GM18870 (cell line): ENCODE measurements around the gene ZNF181.
"Not testable (repeated sequence)": the region's sequence is repeated elsewhere in the genome, so short reads cannot be mapped to it uniquely, and the experiment has no call there.

ENCODE experiments used
- ATAC-seq: cut with Tn5 transposase; IDR thresholded peaks from one replicate; pipeline ENCODE4 v1.9.1; 2021; ENCODE audit warnings: moderate library complexity; ENCODE audit not compliant: unreplicated experiment

The ZNF181 gene

GRCh38 chr19:34733746-34734536 lies at the start of gene ZNF181:
Gene ZNF181, plus strand, starts transcription at chr19:34734243. Its CDS starts 795 bp downstream, at chr19:34735038.
- ATAC-seq, result peak; percentile 63

- ATAC-seq, result not testable (repeated sequence)
Measured at GRCh38 chr19:34685266-34685665, 48.8 kb upstream of the ZNF181 start.

DNA sequence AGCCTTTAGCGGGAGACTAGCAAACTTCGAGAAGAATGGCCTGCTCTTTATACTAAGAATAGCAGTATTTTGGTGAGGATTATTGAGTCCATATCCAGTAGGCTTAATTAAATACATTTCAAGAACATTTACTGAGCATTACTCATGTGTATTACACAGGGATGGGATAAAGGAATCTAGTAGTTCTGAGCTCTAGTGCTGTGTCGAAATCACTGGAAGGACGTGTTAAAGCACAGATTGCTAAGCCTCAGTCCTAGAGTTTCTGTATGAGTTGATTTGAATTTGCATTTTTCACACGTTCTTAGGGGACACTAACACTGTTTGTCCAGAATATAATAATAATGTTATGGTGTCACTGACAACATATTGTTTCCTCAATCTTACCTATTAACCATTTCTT lies 47.6 kb upstream of the ZNF181 start:
- no peak for ATAC-seq

DNA sequence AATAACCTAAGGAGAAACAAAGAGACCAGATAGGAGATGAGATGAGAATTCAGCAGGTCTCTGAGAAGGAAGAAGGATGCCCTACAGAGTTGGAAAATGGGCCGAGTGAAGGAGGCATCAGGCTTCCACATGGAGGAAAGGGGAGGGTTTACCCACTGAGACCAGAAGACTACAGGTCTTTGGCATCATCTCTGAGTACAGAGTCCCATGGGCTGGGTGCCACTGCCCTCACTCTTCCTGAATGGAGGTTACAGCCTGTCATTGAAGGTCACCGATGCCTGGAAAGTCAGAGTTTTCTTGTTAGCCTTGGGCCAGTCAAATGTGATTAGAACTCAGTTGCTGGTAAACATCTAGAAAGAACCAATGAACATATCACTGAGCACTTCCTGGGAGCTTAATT lies 46.7 kb upstream of the ZNF181 start:
- no peak for ATAC-seq

DNA sequence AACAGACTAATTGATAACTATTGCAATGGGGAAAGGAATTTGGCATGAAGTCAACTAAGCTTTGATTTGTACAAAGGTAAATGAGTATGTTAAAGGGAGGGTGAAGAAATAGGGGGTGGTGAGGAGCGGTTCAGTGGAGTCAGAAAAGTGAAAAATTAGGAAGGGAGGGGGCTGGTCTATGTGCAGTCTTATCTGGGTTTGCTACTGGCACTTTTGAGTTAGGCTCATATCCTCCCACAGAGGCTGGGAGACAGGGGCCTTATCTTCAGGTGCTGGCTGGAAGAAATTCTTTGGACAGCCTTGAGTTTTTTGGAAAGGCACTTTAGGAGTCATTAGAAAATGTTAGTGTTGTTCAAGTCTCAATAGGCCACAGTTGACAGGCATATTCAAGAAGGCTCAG lies 45.5 kb upstream of the ZNF181 start:
- no peak for ATAC-seq

GRCh38 chr19:34690372-34690771 lies 43.7 kb upstream of the ZNF181 start:
- ATAC-seq, result no peak

DNA sequence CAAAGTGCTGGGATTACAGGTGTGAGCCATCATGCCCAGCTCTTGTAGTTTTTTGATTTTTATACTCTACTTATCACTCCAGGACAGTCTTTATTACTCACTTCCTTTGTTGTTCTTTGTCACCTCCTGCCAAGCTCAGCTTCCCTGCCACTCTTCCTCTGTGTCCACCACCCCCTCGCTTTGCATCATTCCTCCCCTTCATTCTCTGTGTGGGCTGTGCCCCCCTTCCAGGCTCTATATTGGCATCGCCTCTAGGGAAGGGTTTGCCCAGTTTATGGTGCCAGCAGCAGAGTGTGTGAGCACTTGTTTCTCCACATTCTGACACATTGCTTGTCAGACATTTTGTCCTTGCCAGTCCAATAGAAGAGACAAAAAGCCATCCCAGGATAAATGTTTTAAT lies 41.5 kb upstream of the ZNF181 start:
- ATAC-seq, result no peak

- ATAC-seq, result no peak
Measured at GRCh38 chr19:34707661-34708060, 26.4 kb upstream of the ZNF181 start.

DNA sequence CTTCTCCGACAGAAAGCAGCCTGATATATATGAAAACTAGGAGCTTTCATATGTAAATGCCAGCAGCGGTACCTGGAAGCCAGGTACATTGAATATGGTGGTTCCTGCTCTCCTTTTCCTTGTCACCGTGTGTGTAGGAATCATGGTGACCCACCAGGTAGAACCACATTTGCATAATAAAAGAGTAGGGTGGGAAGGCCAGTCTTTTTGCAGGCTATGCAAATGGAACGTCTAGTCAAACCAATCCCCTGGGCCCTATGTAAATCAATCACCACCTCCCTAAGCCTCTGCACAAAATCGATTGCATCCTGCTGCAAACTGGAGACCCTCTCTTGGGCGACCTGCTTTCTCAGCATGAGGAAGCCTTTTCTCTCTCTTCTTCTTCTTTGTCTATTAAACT lies 22.2 kb upstream of the ZNF181 start:
- ATAC-seq, result no peak

DNA sequence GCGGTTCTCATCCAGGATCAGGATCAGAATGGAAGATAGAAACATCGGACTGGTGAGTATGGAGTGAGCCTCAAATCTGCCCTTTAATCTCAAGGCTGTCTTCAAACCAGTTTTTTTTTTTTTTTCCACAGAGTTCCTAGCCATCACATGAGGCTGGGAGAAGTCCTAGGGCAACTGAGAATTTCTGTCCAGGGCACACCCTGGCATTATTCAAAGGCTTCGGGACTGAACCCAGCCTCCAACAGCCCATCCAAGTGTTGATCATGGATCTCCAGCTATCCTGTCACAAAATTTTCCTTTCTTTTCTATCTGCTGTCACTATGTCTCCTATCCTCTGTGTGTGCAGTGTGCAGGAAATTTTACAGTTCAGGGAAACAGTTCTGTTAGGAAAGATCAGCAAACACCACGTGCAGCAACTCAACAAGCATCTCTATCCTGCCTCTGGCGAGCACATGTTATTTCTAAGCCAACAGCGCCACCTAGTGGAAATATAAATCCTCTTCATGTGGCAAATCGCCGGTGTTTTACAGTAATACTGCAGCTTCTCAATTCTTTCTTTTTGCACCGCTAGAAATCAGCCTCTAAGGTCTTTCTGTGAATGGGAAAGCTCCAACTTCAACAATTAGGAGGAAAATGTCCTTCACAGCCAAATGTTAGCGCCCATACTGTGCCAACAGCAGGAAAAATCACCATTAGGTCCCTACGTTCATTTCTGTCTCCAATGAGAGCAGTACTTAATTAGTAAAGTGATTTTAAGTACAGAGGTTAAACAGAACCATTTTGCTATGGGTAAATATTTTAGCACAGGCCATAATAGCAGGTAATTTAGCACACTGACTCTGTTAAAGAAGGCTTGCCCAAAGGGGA lies 21.4 kb upstream of the ZNF181 start:
- no peak for ATAC-seq

DNA sequence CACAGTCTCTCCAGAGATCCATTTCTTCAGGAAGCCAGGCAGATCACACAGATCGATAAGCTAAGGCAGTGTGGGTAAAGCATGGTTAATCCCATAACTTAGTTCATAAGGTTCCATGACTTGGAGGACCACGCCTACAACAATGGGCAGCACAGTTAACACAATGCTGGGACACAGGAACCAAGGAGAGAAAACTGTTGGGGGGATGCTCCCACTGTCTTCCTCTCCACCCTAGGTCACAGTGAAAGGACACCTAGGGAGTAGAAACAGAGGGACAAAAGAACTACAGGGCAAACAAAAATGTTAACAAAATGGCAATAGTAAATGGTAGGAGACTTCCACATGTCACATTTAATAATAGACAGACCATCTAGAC lies 20.8 kb upstream of the ZNF181 start:
- ATAC-seq, result no peak

- no peak for ATAC-seq
Measured at GRCh38 chr19:34715357-34715756, 18.7 kb upstream of the ZNF181 start.

DNA sequence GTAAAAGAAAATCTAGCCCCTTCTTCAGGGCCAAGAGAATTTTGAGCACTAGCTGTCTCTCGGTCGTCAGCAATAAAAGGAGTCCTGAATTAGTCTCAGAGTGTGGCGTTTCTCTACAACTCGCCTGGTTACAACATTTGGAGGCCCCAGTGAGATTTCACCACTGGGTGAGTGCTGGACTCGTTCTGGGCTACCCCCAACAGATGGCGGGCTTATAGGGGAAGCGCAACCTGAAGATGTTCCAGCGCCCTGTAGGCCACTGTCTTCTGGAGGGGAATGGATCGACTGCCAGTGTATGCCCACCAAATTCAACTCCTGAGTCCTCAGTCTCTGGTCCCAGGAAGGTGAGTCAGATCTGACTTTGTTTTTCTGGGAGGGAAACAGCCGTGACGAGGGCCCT lies 11.7 kb upstream of the ZNF181 start:
- no peak for ATAC-seq

DNA sequence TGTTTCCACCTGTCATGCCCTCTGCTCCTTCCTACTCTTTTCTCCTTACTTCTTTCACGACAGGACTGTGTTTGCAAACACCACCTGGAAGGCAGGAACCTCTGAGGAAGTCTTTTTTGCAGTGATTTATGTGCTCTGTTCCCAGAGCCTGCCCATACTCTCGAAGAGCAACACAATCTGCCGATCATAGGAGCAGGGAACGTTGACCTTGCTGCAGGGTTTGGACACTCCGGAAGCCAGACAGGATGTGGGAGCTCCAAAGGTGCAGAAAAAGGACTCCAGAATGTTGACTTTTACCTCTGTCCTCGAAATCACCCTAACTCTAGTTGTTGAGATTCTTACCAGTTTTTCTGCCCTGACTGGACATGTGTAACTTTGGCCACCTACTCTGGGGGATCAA lies 8.6 kb upstream of the ZNF181 start:
- ATAC-seq, result no peak

GRCh38 chr19:34731019-34731829 lies 2.8 kb upstream of the ZNF181 start:
- ATAC-seq, result no peak

DNA sequence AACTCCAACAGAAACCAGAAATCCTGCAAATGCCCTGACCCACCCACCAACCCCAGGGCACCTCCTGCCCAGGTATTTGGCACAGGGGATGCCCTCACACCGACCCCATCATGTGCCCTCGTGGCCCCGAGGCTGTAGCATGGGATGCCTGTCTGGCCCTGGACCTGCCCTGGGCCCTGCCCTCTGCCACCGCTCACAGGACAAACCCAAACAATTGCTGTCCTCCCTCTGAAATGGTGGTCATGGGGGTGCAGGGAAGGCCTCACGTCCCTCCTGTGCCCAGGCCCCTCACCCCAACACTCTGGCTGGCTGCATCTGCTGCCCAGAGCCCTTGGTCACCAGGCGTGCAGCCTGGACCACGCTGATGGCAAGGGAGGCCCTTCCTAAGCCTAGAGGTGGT lies 2.1 kb upstream of the ZNF181 start:
- ATAC-seq, result no peak

- no peak for ATAC-seq
Measured at GRCh38 chr19:34732612-34733211, 1.3 kb upstream of the ZNF181 start.

DNA sequence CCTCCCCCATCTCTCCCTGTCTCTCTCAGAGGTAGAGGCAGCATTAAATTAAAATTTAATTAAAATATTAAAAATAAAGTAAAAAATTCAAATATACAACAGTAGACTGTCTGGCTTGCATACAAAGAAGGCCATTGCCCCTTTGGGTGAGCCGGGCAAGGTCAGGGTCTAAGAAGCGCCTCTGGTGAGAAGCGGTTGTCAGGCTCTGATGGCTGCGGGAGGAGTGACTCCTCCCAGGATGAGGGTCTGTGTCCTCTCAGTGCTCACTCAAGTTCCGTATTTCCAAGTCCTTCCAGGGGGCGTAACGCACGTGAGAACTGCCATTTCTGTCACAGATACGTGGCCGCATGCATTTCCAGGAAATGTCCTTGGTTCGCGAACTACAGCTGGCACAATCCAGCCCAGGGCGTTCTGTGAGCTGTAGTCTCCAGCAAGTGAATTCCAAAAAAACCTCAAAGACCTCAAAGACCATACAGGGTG lies 737 bp upstream of the ZNF181 start:
- ATAC-seq, result peak; percentile 23

- peak; percentile 42 for ATAC-seq
Measured at GRCh38 chr19:34734537-34735103, 577 bp downstream of the ZNF181 start.

- ATAC-seq, result no peak
Measured at GRCh38 chr19:34744896-34745690, 11.1 kb downstream of the ZNF181 start.
